HG03378 (cell line): ENCODE measurements around the gene UBAP2.

ENCODE experiments used
- ATAC-seq: cut with Tn5 transposase; IDR thresholded peaks from one replicate; pipeline ENCODE4 v1.9.1; 2021; ENCODE audit warnings: mild to moderate bottlenecking, moderate library complexity; ENCODE audit not compliant: unreplicated experiment

The UBAP2 gene

DNA sequence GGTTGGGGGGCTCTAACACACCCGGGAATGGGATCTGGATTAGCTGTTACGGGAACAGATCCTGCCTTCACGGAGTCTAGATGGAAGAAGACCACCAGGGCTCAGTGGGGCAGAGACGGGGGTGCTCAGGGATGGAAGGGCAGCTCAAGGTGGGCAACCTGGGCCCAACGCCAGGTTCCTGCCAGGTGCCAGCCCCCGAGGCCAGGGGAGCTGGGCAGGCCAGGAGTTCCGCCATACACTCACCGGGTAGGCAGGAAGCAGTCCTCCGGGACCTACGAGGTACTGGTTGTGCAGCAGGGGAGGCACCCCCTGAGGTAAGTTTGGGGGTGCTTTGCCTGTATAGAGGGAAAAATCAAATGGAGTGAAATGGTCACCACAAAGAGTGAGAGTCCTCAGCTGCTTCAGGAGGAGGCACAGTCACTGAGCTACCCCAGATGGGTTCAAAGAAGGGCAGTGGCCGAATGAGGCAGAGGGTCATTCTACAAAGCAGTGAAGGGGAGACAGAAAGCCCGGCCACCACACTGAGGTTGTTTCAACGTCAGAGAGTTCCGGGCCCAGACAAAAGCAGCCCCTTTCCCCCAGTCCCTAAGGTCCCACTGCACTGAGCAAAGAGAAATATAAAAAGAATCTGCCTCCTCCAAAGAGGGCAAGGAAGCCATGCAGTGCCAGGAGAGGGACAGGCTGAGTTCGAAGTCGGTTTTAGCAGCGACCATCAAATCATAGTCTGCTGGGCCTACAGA lies 121.8 kb downstream of the UBAP2 start:
- ATAC-seq: no peak

- ATAC-seq: no peak
Measured at GRCh38 chr9:33924978-33925797, 123.5 kb downstream of the UBAP2 start.

GRCh38 chr9:33923998-33924701 lies 124.5 kb downstream of the UBAP2 start:
- ATAC-seq: no peak

DNA sequence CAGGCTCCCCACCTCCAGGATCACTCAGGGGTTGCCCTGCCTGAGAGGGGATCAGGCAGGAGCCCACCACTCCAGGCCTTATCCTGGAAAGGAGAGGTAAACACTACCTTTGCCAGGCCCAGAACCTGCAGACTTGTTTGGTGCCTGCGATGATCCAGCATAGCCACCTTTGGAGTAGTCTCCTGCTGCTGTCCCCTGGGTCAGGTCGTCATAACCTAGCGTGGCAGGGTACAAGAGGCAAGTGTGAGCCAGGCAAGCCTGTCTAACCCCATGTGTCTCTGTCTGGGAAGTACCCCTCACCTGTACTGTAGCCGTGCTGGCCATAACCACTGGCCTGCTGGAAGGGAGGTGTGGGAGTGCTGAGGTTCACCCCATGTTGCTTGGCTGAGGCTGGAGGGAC lies 125.6 kb downstream of the UBAP2 start:
- ATAC-seq: no peak

- ATAC-seq: no peak
Measured at GRCh38 chr9:33921967-33922895, 126.5 kb downstream of the UBAP2 start.

DNA sequence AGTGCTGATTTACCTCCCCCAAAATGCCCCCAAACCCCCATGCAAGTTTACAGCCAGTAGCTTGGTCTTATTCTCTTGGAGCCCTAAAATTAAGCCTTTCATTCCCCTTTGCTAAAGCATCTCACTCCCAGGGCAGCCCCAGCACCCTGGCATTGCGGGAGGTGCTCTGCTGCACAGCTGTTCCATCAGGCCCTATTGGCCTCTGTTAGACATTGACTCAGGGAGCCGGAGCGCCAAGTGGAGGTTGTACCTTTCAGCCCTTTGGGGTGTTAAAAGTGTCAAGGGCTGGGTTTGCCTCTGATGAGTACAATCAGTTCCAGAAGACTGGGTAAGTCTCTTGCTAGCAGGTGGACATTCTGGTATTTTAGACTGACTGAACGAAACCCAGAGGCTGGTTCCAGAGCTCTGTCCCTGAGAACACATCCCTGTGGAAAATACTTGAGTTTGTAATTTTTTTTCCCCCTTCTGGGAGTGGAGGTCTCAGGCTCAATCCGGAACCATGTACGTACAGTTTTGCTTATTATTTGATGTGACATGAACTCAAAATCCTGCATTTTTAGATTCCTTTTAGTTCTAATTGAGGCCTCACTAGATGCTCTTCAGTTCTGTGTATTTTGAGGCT lies 129.3 kb downstream of the UBAP2 start:
- no peak for ATAC-seq

- no peak for ATAC-seq
Measured at GRCh38 chr9:33917036-33917435, 131.7 kb downstream of the UBAP2 start.

GRCh38 chr9:33914887-33915628 lies 133.6 kb downstream of the UBAP2 start:
- no peak for ATAC-seq

DNA sequence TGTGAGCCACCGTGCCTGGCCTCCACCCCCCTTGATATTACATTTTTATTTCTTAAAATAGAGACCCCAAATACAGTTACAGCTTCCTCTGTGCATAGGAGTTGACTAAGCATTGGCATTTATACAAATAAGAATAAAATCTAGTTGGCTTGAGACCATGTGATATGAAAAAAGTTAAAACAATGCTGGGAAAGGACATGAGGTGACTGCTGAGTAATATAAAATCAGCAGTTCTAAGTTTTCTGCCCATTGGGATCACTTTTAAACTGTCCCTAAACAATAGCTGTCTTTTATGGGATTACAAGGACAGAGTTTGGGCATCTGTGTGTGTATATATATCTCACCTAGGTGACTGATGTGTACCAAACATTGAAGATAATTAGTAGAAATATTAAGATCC lies 135.1 kb downstream of the UBAP2 start:
- no peak for ATAC-seq

- no peak for ATAC-seq
Measured at GRCh38 chr9:33908749-33909148, 139.9 kb downstream of the UBAP2 start.

DNA sequence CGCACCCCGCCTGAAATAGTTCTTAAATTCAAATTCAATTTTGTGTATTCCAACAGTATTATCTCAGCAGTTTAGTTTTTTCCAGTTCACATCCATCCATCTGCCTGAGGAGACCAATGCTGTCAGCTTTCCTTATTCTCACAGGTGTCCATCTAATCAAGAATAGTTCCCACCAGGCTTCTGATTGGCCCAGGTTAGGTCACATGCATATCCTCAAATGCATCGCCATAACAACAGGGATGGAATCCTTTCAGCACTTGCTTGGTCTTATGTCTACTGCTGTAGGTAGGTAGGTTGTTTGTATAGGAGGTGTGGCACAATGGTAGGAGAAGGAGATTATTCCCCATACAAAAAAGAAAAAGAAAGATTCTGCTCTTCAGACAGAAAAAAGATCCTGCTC lies 140.6 kb downstream of the UBAP2 start:
- no peak for ATAC-seq

DNA sequence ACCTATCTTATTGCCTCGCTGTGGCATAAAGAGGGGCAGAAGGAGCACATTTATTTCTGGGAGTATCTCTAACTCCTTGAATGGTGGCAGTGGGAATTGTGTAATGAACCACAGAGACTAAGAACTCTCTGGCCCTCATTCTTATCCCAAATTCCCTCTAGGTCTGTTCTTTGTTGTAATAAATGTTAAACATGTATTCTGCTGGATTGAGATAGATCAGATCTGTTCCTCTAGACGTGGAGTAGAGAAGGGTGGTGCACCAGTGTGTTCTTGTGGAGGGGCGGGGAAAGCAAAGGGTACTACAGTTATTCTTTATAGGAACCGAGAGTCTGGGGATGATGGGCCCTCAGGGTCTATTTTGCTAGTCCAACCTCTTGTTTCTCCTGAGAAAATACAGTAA lies 141.3 kb downstream of the UBAP2 start:
- ATAC-seq: no peak

GRCh38 chr9:33906769-33907168 lies 141.9 kb downstream of the UBAP2 start:
- no peak for ATAC-seq

DNA sequence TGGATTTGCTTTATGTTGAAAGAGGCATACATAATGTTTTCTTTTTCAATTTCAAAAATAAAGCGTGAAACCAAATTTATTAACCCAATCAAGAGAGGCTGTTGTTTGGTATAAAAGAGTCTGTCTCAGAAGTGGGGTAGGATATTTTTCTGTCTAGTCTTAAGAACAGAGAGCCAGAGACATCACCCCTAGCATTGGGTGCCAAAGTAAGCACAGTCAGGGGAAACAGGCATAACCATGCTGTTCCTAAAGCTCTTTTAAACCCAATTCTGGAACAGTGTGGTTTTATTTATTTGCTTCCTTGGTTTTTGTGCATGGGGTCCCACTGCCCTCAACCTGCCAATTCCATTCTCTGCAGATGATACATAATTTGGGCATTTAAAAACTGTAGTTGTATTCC lies 143.6 kb downstream of the UBAP2 start:
- no peak for ATAC-seq

- ATAC-seq: no peak
Measured at GRCh38 chr9:33903157-33903780, 145.4 kb downstream of the UBAP2 start.

- ATAC-seq: no peak
Measured at GRCh38 chr9:33894316-33894715, 154.4 kb downstream of the UBAP2 start.

- no peak for ATAC-seq
Measured at GRCh38 chr9:33893861-33894260, 154.8 kb downstream of the UBAP2 start.

- no peak for ATAC-seq
Measured at GRCh38 chr9:33885948-33886347, 162.7 kb downstream of the UBAP2 start.
